ENCODE measurements around the gene TACC2.

DNA sequence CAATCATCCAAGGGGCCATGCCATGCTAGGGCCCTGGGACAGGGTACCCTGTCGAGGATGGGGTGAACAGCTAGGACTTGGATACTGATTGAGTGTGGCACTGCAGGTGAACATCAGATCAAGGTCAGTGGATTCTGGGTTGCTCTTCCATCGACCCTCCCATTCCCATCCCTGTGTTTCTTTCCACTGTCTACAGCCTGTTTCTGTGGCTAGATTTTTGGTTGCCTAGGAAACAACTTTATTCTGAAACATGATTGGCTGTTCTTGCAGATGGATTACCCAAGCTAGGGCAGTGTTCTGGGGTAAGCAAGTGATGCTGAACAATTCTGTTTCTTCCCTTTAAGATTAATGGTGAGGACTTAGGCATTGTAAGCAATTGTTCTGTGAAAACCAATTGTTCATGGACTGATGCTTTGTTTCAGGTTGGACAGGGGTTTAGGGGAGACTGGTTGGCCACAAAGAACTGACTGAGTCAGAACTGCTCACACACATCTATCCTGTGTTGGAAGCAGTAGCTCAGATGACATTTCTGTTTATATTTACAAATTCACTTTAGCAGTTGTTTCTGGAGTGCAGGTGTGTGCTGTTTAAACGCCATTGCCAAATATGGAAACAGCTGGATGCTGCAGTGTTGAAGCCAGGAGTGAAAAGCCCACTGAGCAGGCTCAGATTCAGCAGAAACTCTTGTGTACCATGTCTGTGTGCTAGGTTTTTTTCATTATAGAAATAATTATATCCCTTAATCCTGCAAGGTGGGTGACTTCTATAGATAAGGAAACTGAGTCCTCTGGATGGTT, 179.8 kb downstream of the TACC2 start:
- no peak for TF ChIP-seq POLR2A (IDR thresholded peaks at IDR 0.05)
- no peak for TF ChIP-seq EP300 (IDR thresholded peaks at IDR 0.05)

All from tibial nerve (tissue), 3 donors.